PC-3 (cell line): ENCODE data around the gene ARFGAP3.
"Not testable (repeated sequence)": the region's sequence is repeated elsewhere in the genome, so short reads cannot be mapped to it uniquely, and the experiment has no call there.

Experiments
- EZH2 ChIP-seq: fragments of 300-600 bp; sonication (generic); IDR thresholded peaks from one replicate; pipeline ENCODE4 v1.6.1; 2017; ENCODE audit warnings: antibody characterized with exemption, mild to moderate bottlenecking, low read length; ENCODE audit not compliant: unreplicated experiment
- TF ChIP-seq, protein P1 (sequence below): fragments of 300-600 bp; sonication (generic); conservative IDR thresholded peaks from 2 replicates; pipeline ENCODE4 v1.5.1; 2017; ENCODE audit warnings: antibody characterized with exemption, low read depth, mild to moderate bottlenecking, low read length

- TF ChIP-seq, protein P1, sequence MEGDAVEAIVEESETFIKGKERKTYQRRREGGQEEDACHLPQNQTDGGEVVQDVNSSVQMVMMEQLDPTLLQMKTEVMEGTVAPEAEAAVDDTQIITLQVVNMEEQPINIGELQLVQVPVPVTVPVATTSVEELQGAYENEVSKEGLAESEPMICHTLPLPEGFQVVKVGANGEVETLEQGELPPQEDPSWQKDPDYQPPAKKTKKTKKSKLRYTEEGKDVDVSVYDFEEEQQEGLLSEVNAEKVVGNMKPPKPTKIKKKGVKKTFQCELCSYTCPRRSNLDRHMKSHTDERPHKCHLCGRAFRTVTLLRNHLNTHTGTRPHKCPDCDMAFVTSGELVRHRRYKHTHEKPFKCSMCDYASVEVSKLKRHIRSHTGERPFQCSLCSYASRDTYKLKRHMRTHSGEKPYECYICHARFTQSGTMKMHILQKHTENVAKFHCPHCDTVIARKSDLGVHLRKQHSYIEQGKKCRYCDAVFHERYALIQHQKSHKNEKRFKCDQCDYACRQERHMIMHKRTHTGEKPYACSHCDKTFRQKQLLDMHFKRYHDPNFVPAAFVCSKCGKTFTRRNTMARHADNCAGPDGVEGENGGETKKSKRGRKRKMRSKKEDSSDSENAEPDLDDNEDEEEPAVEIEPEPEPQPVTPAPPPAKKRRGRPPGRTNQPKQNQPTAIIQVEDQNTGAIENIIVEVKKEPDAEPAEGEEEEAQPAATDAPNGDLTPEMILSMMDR: not testable (repeated sequence)
- not testable (repeated sequence) for TF ChIP-seq EZH2
Measured at GRCh38 chr22:42782306-42782705, 74.8 kb downstream of the ARFGAP3 start.
